ENCODE measurements around the gene TMSB4X.

DNA sequence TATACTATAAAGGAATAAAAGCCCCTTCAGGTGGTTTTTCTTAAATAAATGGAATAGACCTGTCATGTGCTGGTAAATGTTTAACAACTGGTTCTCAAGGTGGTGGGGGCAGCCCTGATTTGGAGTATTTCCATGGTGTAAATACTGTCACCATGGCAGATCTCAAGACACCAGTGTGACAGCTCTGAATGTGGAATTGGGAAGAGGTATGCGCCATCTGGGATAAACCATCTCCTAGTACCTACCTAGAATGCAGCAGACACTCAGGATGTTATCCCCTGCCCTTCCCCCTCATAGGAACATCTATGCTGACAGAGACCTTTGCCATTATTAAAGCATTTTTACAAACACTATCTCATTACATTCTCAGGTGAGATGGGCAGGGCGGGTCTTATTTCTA is 26.4 kb upstream of the TMSB4X start:
- TF ChIP-seq EZH2 (IDR thresholded peaks at IDR 0.05; ENCODE audit: insufficient read depth, poor library complexity, severe bottlenecking), result no peak
- TF ChIP-seq EZH2phosphoT487 (IDR thresholded peaks at IDR 0.05; ENCODE audit: insufficient read depth, low read depth), result no peak
